Esophagus (tissue), 2 donors: Measurements from ENCODE around the gene CALN1. TPM values are rescaled to one million over a fixed set of nuclear protein-coding genes. Genes with fewer than 3 reads are reported as not detected.

ENCODE experiments used
- H3K27ac ChIP-seq, 2 donors: one replicate each; pipeline ENCODE4 v1.5.1; 2013; ENCODE audit warnings: low read depth in 2 of 2, mild to moderate bottlenecking in 2 of 2, inconsistent platforms in 1 of 2, low read length in 1 of 2, moderate library complexity in 1 of 2
- H3K27me3 ChIP-seq, 2 donors: one replicate each; pipeline ENCODE4 v1.6.1; 2013; ENCODE audit warnings: low read length in 2 of 2, control low read depth in 1 of 2, mild to moderate bottlenecking in 1 of 2; ENCODE audit not compliant: insufficient read depth in 2 of 2, control insufficient read depth in 1 of 2
- H3K36me3 ChIP-seq, 2 donors: one replicate each; pipeline ENCODE4 v1.6.1; 2013; ENCODE audit warnings: low read length in 1 of 2; ENCODE audit not compliant: control insufficient read depth in 2 of 2, insufficient read depth in 2 of 2
- H3K4me1 ChIP-seq, 2 donors: one replicate each; pipeline ENCODE4 v1.6.1; 2013; ENCODE audit warnings: low read length in 1 of 2; ENCODE audit not compliant: control insufficient read depth in 2 of 2, insufficient read depth in 2 of 2
- H3K4me3 ChIP-seq, 2 donors: one replicate each; pipeline ENCODE4 v1.5.1; 2013; ENCODE audit warnings: low read length in 2 of 2, mild to moderate bottlenecking in 2 of 2, low read depth in 1 of 2, moderate library complexity in 1 of 2
- H3K9me3 ChIP-seq, 2 donors: one replicate each; pipeline ENCODE4 v1.6.1; 2013; ENCODE audit warnings: mild to moderate bottlenecking in 2 of 2, low read depth in 1 of 2, low read length in 1 of 2, moderate library complexity in 1 of 2; ENCODE audit not compliant: control insufficient read depth in 2 of 2, insufficient read depth in 1 of 2
- WGBS, 2 donors: extraction: QIAGEN DNeasy Blood & Tissue Kit; methylation state at CpG; one replicate each; pipeline ENCODE4 v1.1.7; 2013; 5-methylcytosine and 5-hydroxymethylcytosine counted together
- polyA plus RNA-seq, 2 donors: library from polyadenylated mRNA; stranded (reverse); fragments of 200-250 nt; gene quantifications; one replicate each; pipeline ENCODE4 v1.2.3, GENCODE V29; 2013
- donor health status: healthy with polysubstance abuse.
- donor health status: Bipolar disorder and iron deficiency.

Gene CALN1
- polyA plus RNA-seq, 2 donors = 0.01 to 0.12 TPM

DNA sequence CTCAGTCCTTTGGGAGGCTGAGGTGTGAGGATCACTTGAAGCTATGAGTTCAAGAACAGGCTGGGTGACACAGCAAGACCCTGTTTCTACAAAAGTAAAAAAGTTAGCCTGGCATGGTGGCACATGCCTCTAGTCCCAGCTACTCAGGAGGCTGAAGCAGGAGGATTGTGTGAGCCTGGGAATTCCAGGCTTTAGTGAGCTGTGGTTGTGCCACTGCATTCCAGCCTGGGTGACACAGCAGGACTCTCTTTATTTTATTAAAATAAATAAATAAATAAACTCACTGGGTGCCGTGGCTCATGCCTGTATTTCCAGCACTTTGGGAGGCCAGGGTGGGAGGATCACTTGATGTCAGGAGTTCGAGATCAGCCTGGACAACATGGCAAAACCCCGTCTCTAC lies 607.9 kb downstream of the CALN1 start:
- no peaks in the 10 kb centered on the region for H3K27me3 ChIP-seq
- 62 to 86% methylated on average over 3 of the region's 3 CpGs for WGBS, 2 donors
- H3K27ac ChIP-seq = no peak overlapping the region
- no peak overlapping the region for H3K4me3 ChIP-seq
- H3K9me3 ChIP-seq = peaks cover 4 to 6% of the 10 kb centered on the region in 2 donors
- H3K36me3 ChIP-seq = no peaks in the 10 kb centered on the region
- no peaks in the 10 kb centered on the region for H3K4me1 ChIP-seq

DNA sequence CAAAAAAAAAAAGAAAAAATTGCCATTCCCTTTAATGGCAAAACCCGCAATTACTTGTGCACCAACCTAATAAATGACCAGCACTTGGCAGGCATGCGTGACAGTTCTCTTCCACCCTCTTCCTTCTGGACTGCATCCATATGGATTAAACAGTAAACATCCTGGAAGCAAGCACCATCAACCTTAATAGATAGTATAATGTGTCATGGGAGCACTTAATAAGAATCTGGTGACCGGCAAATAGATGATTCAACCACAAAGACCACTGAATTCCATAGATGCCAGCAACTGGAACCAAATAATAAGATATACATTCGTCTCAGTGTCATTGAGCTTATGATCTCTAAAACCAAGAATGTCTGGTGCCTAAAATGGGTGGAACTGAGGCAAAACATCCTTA lies 610.2 kb downstream of the CALN1 start:
- H3K9me3 ChIP-seq = peaks cover 3 to 5% of the 10 kb centered on the region in 2 donors
- H3K27me3 ChIP-seq = no peaks in the 10 kb centered on the region
- WGBS, 2 donors = 72 to 74% methylated on average over 4 of the region's 4 CpGs
- H3K4me3 ChIP-seq = no peak overlapping the region
- H3K36me3 ChIP-seq = no peaks in the 10 kb centered on the region
- no peaks in the 10 kb centered on the region for H3K4me1 ChIP-seq
- no peak overlapping the region for H3K27ac ChIP-seq

DNA sequence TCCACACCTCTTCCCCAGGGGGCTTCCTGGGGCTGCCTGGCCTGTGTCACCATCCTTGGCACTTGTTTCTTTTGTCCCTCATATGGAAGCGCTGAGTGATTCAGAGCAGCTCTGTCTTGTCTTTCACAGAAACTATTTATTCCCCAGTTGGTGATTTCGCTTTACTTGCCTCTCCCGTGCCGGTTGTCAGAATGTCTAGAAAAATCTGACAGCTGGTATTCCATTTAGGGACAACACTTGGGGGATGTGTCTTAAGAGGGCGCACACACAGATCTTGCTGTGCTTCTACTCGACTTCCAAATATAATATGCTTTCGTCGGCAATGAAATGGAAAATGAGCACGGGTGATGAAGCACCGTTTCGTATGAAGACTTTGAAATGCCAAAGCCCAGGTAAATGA lies 611.8 kb downstream of the CALN1 start:
- H3K4me1 ChIP-seq = no peaks in the 10 kb centered on the region
- no peaks in the 10 kb centered on the region for H3K27me3 ChIP-seq
- H3K27ac ChIP-seq = no peak overlapping the region
- 91% methylated on average over 11 of the region's 11 CpGs for WGBS, 2 donors
- no peaks in the 10 kb centered on the region for H3K9me3 ChIP-seq
- no peaks in the 10 kb centered on the region for H3K36me3 ChIP-seq
- H3K4me3 ChIP-seq = no peak overlapping the region

DNA sequence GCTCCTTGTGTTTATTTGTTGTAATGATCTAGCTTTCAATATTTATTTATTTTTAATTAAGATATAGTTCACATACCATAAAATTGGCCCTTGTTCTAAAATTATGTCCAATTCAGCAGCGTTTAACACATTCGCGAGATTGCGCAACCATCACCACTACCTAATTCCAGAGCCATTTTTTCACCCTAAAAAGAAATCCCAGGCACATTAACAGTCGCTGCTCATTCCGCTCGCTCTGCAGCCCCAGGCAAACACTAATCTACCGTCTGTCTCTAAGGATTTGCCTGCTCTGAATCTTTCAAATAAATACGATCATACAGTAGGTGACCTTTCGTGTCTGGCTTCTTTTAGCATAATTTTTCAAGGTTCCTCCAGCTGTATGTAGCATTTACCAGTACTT lies 616.7 kb downstream of the CALN1 start:
- WGBS, 2 donors = 81 to 88% methylated on average over 10 of the region's 10 CpGs
- Histone ChIP-seq H3K4me1 (no peaks in the 10 kb centered on the region), H3K4me3 (no peak overlapping the region), H3K9me3 (no peaks in the 10 kb centered on the region), H3K27me3 (no peaks in the 10 kb centered on the region), H3K36me3 (no peaks in the 10 kb centered on the region), H3K27ac (no peak overlapping the region)

DNA sequence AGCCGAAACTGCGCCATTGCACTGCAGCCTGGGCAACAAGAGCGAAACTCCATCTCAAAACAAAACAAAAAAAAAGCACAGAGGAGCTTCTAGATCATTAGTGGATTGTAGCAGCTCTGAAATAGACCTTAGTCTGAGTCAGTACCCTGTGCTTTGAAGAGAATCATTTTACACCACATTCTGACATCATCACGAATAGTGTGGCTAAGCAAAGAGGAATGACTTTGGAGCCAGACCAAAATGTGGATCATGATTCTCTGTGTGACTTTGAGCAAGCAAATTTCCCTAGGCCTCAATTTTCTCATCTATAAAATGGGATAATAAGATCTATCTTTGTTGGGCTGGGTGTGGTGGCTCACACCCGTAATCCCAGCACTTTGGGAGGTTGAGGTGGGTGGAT lies 618.9 kb downstream of the CALN1 start:
- H3K36me3 ChIP-seq = no peaks in the 10 kb centered on the region
- no peaks in the 10 kb centered on the region for H3K27me3 ChIP-seq
- H3K27ac ChIP-seq = no peak overlapping the region
- WGBS, 2 donors = 79 to 89% methylated on average over 5 of the region's 5 CpGs
- H3K4me1 ChIP-seq = no peaks in the 10 kb centered on the region
- no peaks in the 10 kb centered on the region for H3K9me3 ChIP-seq
- H3K4me3 ChIP-seq = no peak overlapping the region

DNA sequence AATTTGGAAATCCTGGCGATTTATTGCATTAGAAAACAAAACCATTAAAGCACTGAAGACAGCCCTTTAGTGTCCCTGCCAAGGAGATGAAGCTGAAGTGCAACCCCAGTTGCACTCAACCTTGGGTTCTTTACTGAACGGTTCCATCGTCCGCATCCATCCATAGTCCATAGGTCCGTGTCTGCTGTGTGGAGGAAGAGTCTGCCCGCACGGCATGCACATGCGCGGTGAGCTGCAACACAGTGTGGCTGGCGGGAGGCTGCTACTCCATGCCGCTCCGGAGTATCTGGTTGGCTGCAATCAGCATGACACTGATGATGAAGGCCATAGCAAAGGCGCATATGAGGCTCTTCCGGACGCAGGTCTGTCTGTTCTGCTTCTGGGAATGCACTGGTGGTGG lies 624.6 kb downstream of the CALN1 start:
- Histone ChIP-seq H3K27ac (no peak overlapping the region), H3K27me3 (no peaks in the 10 kb centered on the region), H3K4me3 (no peak overlapping the region), H3K9me3 (peaks cover 6 to 15% of the 10 kb centered on the region in 2 donors), H3K4me1 (no peaks in the 10 kb centered on the region), H3K36me3 (no peaks in the 10 kb centered on the region)
- 96% methylated on average over 15 of the region's 15 CpGs for WGBS, 2 donors

DNA sequence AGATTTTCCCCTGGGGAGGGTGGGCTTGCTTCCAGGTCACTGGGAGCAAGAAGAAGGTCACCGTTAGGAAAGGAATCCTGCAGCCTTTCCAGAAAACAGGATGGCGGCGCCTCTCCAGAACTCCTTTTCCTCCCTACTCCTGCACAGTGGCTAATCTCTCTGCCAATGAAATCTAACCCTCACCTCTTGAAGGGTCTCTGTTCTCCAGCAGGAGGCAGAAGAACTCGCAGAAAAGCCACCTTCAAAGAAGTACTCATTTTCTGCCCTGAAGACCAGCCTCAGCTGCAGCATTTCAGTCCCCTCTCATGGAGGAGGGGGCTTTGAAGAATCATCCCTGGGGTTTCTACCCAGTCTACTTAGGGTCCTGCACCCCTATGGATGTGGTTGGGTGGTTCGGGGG lies 626.9 kb downstream of the CALN1 start:
- H3K9me3 ChIP-seq = peaks cover 6 to 15% of the 10 kb centered on the region in 2 donors
- H3K4me1 ChIP-seq = no peaks in the 10 kb centered on the region
- H3K4me3 ChIP-seq = no peak overlapping the region
- H3K36me3 ChIP-seq = no peaks in the 10 kb centered on the region
- H3K27ac ChIP-seq = no peak overlapping the region
- 73 to 82% methylated on average over 5 of the region's 5 CpGs for WGBS, 2 donors
- H3K27me3 ChIP-seq = no peaks in the 10 kb centered on the region

DNA sequence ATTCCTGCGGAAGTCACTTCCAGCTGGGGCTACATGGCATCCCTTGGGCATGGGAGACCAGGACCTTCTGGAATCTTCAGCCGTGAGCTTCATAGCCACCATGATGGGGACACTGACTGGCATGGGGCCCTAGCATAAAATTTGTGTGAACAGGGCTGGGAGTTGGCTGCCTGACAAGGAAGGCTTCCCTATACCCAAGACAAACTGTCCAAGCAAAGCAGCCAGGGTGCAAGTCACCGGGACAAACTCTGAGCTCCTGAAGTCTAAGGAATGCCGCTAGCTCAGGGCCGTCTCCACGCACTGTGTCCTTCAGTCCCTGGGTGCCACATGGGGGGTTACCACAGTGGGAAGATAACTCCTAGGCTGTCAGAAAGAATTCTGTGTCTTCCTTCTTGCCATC lies 627.4 kb downstream of the CALN1 start:
- Histone ChIP-seq H3K27ac (no peak overlapping the region), H3K9me3 (peaks cover 6 to 15% of the 10 kb centered on the region in 2 donors), H3K27me3 (no peaks in the 10 kb centered on the region), H3K4me1 (no peaks in the 10 kb centered on the region), H3K4me3 (no peak overlapping the region), H3K36me3 (no peaks in the 10 kb centered on the region)
- WGBS, 2 donors = 81 to 91% methylated on average over 6 of the region's 6 CpGs

DNA sequence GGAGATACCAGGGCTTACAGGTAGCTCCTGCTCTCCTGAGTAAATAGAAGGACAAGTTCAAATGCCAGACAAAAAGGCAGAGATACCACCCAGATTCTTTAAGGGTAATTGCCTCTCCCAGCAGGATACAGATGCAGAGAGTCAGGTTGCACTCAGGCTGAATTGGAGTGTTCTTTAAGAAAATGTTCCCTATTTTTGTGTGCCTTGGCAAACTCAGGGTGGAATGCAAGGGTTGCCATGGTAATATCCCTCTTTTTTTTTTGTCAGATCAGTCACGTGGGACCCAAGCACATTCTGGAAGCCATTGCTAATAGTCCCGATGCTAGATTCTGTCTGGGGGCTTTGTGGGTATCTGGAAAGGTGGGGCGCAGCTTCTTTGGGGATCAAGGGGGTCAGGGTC lies 628.0 kb downstream of the CALN1 start:
- WGBS, 2 donors = 47 to 48% methylated on average over 3 of the region's 3 CpGs
- no peaks in the 10 kb centered on the region for H3K36me3 ChIP-seq
- no peak overlapping the region for H3K27ac ChIP-seq

DNA sequence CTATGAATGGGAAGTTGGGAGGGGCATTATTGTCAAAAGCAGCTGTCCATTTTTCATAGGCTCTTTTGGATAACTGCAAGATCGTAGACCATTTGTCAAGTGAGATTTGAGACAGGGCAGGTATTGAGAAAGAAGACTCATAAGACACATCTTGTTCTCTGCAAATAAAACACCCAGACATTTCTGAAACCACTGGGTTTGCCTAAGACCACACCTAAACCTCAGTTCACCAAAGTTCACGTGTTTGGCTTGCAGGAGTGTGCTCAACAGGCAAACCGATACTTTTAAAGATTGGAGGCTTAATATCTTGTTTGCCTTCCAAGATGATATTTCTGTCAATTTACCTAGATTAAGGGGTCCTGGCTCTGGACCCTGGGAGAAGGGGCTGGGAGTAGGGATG lies 628.4 kb downstream of the CALN1 start:
- WGBS, 2 donors = 56 to 57% methylated on average over 3 of the region's 3 CpGs
- Histone ChIP-seq H3K9me3 (peaks cover 6 to 15% of the 10 kb centered on the region in 2 donors), H3K4me3 (no peak overlapping the region), H3K4me1 (no peaks in the 10 kb centered on the region), H3K36me3 (no peaks in the 10 kb centered on the region), H3K27ac (no peak overlapping the region), H3K27me3 (no peaks in the 10 kb centered on the region)

More for the DNA sequence above, 628.0 kb downstream of the CALN1 start:
- H3K4me3 ChIP-seq = no peak overlapping the region
- peaks cover 6 to 15% of the 10 kb centered on the region in 2 donors for H3K9me3 ChIP-seq
- H3K27me3 ChIP-seq = no peaks in the 10 kb centered on the region
- no peaks in the 10 kb centered on the region for H3K4me1 ChIP-seq
